CD4-positive, alpha-beta T cell treated with Interleukin-4 for 4 hours (primary cell): ENCODE results near the gene FBXO10.
A peak's percentile ranks its signal among the peaks of the same experiment; 100 is the strongest.
"Not testable (repeated sequence)": the region's sequence is repeated elsewhere in the genome, so short reads cannot be mapped to it uniquely, and the experiment has no call there.

ENCODE experiments used
- DNase-seq: peaks from one replicate; pipeline ENCODE4 v3.0.0-alpha.2; 2020

The FBXO10 gene

DNA sequence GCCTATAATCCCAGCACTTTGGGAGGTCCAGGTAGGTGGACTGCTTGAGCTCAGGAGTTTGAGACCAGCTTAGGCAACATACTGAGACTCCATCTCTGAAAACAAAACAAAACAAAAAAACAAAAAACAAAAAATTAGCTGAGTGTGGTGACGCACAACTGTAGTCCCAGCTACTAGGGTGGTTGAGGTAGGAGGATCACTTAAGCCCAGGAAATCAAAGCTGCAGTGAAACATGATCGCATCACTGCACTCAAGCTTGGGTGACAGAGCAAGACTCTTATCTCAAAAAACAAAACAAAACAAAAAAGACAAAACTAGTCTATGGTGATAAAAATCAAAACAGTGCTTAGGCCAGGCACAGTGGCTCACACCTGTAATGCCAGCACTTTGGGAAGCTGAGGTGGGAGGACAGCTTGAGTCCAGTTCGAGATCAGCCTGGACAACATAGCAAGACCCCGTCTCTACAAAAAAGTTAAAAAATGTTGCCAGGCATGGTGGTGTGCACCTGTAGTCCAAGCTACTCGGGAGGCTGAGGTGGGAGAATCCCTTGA lies 28.8 kb downstream of the FBXO10 start:
- no peak for DNase-seq

DNA sequence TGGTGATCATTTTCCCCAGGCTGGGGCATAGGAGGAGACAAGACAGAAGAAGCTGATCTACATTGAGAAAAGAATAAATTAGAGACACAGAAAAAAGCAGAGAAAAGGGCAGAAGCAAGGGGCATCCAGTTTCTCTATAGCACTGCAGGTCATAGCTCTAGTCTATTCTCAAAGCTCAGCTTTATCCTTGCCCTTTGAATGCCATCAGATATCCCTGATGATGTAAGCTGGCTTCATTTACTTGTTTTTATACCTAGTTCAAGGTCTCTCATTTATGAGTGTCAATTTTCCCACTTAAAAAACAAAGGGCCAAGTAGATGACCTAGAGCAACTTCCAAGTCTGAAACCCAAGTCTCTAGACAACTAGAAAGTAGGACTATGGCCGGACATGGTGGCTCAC lies 32.7 kb downstream of the FBXO10 start:
- no peak for DNase-seq

DNA sequence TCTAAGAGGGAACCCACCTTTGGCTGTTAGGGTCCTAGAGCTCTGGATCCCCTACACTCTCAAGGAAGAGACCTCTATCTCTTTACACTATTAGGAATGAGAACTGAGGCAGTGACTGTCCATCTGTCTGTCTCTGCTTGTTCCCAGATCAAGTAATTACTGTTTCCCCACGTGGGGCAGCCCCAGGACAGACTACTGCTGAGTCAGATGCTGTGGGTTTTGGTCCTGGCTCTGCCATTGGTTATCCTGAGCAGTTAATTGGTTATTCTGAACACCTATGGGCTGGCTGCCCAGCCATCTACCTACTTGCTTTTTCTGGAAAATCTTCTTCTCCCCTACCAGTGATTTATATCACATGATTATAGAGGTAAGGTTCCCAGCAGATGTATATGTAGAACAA lies 33.3 kb downstream of the FBXO10 start:
- no peak for DNase-seq

DNA sequence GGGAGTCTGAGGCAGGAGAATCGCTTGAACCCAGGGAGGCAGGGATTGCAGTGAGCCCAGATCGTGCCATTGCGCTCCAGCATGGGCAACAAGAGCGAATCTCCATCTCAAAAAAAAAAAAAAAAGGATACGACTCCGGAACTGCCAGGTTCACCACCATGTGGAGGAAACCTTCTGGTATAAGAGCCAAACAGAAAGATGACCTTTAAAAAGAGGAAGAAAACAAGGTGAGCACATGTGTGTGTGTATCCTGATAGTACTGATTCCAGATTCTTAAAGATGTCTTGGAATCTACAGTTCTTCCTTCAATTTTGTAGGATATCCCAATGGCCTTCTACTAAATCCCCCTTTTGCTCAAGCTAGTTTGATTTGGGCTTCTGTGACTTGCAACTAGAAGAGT lies 33.7 kb downstream of the FBXO10 start:
- DNase-seq, result no peak

DNA sequence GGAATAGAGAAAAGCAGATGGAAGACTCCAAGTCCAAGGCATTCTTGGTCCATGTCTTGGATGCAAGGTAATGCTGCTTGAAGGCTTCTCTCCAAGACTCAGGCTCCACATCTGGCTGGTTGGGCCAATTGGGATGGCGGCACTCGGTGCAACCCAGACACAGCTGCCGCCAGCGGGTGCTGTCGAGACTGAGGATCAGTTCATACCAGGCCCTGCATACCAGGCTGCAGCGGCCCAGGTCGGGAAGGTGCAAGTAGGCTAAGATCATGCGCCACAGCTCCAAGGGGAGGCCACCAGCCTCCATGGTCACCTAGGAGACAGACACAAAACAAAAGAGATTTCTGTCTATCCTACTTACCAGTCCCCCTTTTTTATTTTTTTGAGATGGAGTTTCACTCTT lies 34.7 kb downstream of the FBXO10 start:
- no peak for DNase-seq

DNA sequence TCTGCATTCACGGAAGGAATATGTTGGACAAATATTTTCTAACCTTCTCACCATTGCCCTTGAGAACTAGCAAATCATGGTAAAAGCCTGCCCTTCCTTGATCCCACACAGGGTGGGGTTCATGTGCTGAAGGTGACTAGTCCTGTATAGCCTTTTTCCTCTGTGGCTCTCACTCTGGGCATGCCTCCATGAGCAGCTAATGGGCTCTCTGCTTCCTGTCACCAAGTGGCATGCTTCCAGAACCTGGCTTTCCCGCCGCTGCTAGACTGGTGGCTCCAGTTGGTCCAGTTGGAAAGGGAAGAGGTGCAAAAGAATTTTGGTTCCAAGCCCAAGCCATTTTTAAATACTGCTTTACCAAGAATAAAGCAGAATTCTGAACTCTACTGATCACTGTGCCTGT lies 35.5 kb downstream of the FBXO10 start:
- no peak for DNase-seq

DNA sequence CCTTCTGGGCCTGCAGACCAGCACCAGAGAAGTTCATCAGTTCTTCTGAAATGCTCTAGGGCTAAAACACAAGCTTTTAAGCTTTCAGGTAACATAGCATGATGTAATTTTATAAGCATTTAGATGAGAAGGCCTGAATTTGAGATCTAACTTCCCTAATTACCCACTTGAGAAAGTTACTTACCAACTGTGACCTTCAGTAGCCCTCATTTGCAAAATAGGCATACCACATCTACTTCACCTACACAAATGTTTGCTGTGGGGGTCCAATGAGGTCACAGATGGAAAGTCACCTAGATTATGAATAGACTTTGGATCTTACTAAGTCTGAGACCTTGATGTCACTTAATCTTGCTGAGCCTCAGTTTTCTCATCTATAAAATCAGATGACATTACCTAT lies 36.5 kb downstream of the FBXO10 start:
- no peak for DNase-seq

DNA sequence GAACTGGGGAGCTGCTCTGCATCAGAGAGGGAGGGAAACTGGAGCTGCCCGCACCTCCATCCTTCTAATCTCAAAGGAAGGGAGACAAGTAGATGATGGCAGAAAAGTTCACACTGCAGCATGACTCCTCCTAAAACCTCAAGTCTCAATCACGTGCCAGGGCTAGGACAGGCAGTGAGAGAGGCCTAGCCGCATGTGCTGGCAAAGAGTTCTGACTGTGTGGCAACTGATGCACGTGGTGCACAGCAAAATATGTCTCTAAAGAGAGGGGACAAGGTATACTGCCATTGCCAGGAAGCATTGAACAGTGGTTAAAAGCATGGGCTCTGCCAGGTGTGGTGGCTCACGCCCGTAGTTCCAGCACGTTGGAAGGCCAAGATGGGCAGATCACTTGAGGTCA lies 38.1 kb downstream of the FBXO10 start:
- DNase-seq, result no peak

DNA sequence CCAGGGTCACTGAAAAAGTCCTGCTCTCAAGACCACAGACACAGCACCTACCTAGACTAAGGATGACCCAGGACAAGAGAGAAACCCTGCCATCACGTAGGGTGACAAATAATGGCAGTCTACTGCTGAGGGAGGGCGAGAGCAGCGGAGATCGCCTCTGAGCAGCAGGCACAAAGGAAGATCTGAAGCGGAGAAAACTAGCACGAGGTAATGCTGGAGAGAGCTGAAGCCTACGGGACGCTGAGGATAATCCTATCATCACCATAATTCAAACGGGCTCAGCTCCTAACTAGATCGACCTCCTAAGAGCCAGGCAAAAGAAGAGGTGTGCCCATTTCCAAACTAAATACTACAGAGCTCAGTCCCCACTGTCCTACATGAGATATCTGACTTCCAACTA lies 41.3 kb downstream of the FBXO10 start:
- no peak for DNase-seq

DNA sequence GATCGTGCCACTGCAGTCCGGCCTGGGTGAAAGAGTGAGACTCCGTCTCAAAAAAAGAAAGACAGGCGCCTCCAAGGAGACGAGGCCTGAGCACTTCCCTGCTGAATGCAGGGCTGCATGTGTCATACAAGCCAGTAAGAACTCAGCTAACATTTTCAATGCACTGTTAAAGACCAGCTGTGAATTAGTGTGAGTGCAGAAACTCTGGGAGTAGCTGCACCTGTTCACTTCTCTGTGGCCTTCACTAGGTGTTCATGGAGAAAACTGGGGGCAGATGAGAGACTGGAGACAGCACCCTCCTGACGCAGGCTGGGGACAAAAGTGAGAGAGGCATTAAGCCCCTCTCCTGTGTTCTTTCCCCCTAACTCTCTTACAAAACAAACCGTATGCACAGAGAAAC lies 41.8 kb downstream of the FBXO10 start:
- no peak for DNase-seq

DNA sequence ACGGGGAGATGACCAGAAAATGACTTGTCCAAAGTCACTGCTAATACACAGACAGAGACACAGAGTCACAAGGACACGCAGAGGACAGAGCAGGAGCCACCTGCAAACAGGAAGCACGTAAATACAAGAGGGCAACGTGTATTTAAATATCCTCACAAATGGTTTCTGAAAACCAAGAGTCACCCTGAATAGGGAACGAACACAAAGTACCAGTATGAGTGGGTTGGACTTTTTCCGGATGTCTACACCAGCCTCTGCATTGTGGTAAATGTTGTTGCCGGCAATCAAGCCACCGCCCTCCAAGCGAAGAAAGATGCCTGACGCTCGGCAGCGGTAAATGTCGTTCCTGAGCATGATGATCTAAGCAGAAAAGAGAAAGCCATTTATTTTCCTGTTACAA lies 44.5 kb downstream of the FBXO10 start:
- peak; percentile 71 for DNase-seq

DNA sequence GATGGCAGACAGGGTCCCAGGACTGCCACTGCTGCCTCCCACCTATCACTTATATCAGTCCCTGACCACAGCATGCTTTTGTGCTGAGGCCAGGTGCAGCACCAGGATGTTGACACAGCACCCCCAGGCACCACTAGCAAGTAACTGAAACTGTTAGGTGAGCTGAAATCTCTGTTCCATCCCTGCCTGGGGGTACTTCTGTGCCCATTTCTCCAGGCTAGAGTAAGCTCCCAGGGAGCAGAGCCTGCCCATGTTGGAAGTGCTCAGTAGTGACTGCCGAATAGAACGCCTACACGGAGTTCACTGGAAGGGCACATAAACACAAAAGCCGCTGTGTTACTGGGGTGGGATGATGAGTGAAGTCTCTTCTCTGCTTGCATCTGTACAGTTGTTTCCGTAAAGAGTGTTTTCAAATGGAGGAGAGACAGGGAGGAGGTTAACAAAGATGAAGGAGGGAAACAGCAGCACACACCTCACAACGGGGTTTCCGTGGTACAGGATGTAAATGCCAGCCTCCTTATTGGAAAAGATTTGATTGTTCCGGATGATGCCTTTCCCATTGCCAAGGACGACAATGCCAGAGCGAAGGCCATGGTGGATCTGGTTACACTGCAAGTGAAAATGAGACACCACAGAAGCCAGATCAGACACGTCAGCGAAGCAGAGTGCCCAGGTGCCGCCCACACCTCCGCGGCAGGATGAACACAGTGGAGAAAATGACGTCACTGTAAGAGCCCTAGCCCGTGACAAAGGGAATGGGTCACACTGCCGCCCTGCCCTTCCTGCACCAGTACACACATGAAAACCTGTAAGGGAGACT lies 47.3 kb downstream of the FBXO10 start:
- DNase-seq, result peak; percentile 84

DNA sequence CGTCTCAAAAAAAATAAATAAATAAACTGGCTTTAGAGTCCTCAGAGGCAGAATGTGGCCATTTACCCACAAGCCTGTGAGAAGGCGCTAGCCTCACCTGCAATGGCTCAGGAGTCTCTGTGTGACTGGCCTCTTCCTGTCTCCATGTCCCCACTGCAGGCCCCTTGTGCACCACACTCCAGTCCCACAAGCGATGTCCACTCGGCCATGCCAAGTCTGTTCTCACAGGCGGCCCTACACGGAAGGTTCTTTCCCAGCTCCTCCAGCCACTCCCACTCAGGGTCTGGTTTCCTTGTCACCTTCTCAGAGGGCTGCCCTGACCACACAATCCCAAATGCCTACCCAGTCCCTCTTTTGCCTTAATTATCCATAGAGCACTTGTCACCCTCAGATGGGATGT lies 52.3 kb downstream of the FBXO10 start:
- DNase-seq, result no peak

DNA sequence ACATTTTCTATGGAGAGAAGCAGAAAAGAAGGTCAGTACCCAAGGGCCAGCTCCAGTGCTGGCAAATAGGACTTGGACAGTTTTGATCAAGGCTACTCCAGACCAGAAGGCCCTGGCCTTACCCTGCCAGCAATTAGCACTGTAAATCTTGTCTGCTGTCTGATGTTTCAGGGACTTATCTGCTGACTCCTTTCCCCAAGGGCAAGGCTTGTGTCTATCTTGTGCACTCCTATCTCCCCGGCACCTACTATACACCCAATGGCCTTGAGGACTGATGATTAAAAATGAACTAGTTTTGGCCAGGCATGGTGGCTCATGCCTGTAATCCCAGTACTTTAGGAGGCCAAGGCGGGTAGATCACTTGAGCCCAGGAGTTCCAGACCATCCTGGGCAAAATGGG lies 53.2 kb downstream of the FBXO10 start:
- no peak for DNase-seq

DNA sequence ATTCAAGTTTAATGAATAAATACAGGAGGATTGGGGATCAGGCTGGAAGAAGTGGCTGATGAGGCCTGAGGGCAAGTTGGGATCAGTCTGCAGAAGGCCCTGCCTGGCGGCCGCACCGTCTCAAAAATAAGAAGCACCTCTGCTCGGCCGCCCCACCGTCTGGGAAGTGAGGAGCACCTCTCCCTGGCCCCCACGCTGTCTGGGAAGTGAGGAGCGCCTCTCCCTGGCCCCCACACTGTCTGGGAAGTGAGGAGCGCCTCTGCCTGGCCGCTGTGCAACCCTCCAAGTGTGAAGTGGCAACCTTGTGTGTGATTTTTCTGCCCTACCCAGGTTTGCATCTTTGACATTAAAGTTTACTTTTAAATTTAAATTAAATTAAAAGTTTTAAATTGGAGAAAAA lies 55.1 kb downstream of the FBXO10 start:
- DNase-seq, result no peak

DNA sequence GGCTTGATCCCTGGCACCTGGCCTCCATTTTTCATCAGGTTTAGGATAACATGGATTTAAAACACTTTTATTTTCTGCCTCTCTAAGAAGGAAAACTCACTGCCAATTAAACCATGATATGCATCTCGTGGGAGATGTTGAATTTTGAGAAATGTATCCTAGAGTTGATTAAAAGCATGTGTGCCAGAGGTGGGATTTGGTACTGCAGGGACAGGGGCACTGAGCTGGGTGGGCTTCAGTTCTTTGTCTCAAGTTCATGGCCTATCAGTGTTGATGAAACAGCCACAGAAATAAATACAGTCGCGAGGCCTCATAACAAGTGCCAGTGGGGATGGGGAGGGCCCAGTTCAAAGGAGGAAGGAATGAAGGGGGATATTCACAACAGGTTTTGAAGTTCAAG lies 55.5 kb downstream of the FBXO10 start:
- no peak for DNase-seq

DNA sequence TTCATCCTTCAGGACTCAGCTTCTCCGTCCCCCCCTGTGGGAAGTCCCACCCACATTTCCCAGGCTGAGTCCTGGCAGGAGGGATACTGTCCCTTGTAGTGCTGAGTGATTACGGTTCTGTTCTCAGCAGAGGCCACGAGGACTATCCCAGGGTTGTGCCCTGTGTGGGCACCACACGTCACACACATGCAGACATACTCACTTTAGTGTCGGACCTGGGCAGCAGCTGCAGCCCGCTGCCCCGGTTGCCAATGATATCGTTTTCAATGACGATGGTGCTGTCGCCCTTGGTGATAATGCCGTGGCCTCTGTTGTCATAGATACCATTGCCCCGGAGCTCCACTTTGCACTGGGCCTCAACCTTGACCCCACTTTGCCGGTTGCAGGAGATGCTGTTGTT lies 58.3 kb downstream of the FBXO10 start:
- no peak for DNase-seq

DNA sequence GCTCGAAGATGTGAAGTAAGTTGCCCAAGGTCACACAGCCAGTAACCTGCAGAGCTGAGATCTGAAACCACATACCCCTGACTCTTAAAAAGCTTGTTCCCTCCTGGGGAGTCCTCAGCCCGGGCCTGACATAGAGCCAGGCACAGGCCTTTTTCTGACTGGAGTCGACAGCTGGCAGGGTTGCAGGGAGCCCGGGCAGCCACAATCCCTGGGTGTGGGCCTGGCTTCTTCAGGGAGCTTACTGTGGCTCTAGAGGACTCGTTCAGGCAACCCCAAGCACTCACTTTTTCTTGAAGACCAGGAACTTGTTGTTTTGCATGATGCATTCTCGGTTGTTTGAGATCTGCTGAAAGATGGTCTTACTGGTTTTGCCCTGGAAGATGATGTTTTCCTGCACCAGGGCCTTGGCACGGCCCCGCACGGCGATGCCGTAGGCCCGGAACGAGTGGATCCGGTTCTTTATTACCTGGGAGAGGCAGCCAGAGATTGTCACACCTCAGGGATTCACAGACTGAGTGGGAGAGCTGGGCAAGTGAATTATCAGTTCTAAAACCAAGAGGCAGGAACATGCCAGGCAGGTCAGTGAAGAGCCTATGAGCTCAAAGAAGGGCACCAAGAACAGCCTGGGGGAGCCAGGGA lies 60.4 kb downstream of the FBXO10 start:
- DNase-seq, result no peak

DNA sequence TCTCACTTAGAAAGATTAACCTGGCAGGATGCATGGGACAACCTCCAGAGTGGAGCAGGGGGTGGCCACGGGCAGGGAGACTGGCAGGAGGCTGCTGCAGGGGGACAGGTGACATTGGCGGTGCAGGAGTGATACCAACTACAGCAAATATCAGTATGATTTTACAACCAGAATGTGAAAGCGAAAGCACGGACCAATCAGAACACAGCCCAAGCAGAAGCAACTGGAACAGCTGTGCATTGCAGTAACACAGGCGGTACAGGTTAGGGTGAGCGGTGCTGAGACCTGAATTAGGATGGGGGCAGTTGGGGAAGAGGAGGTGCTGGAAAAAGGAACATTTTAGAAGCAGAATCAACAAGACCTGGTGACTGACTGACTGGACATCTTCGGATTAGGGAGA lies 61.2 kb downstream of the FBXO10 start:
- DNase-seq, result no peak

DNA sequence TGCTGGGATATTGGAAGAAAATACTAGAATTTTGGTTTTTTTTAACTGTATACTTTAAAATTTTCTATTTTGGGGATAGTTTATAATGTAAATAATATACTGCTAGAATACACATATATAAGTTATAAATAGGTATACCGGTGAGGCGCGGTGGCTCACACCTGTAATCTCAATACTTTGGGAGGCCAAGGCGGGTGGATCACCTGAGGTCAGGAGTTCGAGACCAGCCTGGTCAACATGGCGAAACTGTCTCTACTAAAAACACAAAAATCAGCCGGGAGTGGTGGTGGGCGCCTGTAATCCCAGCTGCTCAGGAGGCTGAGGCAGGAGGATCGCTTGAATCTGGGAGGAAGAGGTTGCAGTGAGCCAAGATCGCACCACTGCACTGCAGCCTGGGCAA lies 61.8 kb downstream of the FBXO10 start:
- not testable (repeated sequence) for DNase-seq

DNA sequence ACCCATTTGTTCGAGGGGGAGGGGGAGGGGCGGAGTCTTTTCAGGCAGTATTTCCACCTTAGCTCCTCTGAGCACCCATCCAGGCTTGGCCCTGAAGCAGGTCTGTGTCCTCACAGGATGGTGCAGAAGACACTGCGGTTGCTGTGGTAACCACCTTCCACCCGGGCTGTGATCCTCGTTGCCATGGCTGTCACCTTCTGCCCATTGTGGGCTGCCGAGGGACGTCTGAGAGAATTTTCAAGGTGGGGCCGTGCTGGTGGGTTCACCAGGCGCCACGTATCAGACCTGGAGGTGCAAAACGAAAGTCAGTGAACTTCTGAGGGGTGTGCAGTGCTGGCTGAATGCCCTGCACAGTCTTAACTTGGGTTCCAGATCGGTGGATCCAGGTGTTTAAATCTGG lies 63.7 kb downstream of the FBXO10 start:
- DNase-seq, result peak; percentile 58

DNA sequence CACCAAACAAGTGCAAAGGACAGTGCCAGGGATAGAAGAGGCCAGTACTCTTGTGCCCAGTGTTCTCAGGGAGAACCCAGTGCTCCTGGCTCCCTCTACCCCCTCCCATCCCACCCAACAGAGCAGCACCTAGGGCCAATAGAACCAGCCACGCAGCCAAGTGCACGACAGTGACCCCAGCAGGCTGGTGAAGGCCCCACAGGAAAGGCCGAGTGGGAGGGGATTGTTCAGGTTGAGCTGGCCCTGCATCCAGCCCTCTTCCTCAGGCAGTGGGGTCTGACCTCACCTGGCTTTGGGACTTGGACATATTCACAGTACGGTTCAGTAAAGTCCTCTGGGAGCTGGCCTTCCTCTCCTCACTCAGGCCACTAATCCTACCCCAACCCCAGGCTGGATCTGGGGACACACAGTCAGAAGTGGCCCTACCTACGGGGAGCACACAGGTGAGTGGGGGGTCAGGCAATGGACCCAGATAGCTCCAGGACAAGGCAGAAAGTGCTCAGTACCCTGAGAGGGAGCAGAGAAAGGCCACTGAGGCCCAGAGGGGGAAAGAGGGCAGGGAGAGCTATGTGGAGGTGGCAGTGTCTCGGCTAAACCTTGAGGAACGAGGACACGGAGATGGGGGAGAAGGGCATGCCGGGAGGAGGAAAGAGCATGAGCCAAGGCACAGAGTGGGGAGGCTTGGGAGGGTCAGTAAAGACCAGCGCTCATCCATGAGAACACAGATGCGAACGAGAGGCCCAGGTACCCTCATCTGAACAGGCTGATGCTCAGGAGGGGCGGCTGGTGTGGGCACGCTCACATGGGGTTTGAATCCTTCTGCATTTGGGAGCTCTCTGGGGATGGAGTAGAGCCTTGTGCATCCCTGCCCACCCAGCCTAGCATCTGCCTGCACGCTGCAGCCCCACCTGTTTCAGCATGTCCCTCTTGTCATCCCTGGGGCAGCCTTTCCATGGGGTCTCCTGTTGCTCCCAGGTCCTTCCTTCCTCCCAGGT lies 64.9 kb downstream of the FBXO10 start:
- no peak for DNase-seq

DNA sequence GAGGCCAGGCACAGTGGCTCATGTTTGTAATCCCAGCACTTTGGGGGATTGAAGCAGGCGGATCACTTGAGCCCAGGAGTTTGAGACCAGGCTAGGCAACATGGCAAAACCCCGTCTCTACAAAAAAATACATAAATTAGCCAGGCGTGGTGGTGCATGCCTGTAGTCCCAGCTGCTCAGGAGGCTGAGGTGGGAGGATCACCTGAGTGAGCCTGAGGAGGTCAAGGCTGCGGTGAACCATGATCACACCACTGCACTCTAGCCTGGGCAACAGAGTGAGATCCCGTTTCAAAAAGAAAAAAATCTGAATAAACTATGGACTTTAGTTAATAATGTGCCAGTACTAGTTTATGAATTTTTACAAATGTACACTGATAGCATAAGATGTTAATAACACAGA lies 66.1 kb downstream of the FBXO10 start:
- DNase-seq, result not testable (repeated sequence)
